Mucosa of stomach (tissue), 1 donor: ENCODE results near the gene TBP.
A peak's percentile ranks its signal among the peaks of the same experiment; 100 is the strongest.
"Not testable (repeated sequence)": the region's sequence is repeated elsewhere in the genome, so short reads cannot be mapped to it uniquely, and the experiment has no call there.

Experiments
- H3K27me3 ChIP-seq: one replicate; pipeline ENCODE4 v1.7.0; 2013; ENCODE audit warnings: mild to moderate bottlenecking, low read length; ENCODE audit not compliant: control insufficient read depth, insufficient read depth
- H3K36me3 ChIP-seq: one replicate; pipeline ENCODE4 v1.7.0; 2013; ENCODE audit warnings: low read length; ENCODE audit not compliant: control insufficient read depth, insufficient read depth
- H3K4me1 ChIP-seq: one replicate; pipeline ENCODE4 v1.7.0; 2013; ENCODE audit warnings: mild to moderate bottlenecking, low read length; ENCODE audit not compliant: control insufficient read depth, insufficient read depth
- H3K4me3 ChIP-seq: one replicate; pipeline ENCODE4 v1.7.0; 2013; ENCODE audit warnings: low read length
- H3K9ac ChIP-seq: one replicate; pipeline ENCODE4 v1.7.0; 2013; ENCODE audit warnings: mild to moderate bottlenecking, low read length, moderate library complexity
- H3K9me3 ChIP-seq: one replicate; pipeline ENCODE4 v1.7.0; 2013; ENCODE audit warnings: mild to moderate bottlenecking, low read length, moderate library complexity; ENCODE audit not compliant: control insufficient read depth
- donor health status: Pancreatic carcinoma.

TBP gene

DNA sequence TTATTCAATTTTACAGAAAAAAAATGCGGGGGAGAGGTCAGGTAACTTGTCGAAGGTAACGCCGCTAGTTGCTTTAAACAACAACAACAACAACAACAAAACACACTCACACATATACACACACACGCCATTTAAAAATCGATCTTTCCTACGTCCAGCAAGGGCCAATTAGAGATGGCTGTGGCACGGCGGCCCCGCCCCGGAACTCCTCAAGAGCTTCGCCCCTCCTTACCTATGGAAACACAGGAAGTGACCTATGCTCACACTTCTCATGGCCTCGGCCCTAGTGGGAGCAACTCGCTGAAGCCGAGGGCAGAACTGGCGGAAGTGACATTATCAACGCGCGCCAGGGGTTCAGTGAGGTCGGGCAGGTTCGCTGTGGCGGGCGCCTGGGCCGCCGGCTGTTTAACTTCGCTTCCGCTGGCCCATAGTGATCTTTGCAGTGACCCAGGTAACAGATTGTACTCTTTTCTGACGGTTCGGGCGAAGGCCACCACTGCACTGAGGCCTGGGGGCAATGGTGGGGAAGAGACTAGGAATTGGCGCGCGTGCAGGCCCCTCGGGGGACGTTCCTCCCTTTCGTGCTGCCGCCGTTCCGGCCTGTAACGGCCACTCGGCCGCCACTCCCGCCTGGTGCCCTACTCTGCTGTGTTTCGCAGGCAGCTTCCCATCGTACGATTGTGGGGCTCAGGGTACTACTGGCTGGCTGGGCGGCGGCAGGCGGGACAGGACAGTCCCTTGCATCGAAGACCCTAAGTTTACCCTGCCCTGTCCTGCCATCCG, at the start of gene TBP:
TSS of gene TBP (plus strand) at position 357 of the 783 bp plus-strand sequence. CDS start 2,661 bp downstream, outside the sequence.
- Histone ChIP-seq H3K9me3 (no peaks in the 10 kb centered on the region), H3K9ac (peak within 1 kb of the TSS; percentile 86), H3K4me3 (peak within 1 kb of the TSS; percentile 79), H3K36me3 (no peaks in the 10 kb centered on the region), H3K27me3 (no peaks in the 10 kb centered on the region), H3K4me1 (peaks cover 10% of the 10 kb centered on the region)

DNA sequence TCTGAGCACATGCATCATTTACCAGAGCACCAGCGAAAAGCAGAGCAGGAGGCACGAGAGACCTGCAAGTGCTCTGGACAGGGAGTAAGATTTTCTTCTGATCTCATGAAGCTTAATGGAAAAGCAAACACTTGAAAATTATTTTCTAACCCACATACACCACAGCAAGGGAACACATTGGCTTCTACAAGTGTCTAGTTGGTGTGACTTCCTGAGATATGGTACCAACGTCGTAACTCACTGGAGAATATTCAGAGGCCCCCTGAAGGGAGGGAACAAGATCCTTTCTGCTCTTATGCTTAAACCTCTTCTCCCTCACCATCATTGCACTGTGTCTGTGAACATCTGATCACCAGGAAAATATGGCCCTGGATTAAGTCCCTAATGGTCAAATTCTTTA, 49.7 kb upstream of the TBP start:
- no peaks in the 10 kb centered on the region for H3K36me3 ChIP-seq
- H3K9ac ChIP-seq = no peak overlapping the region
- H3K9me3 ChIP-seq = no peaks in the 10 kb centered on the region
- H3K4me3 ChIP-seq = no peak overlapping the region
- H3K27me3 ChIP-seq = no peaks in the 10 kb centered on the region
- H3K4me1 ChIP-seq = no peaks in the 10 kb centered on the region

DNA sequence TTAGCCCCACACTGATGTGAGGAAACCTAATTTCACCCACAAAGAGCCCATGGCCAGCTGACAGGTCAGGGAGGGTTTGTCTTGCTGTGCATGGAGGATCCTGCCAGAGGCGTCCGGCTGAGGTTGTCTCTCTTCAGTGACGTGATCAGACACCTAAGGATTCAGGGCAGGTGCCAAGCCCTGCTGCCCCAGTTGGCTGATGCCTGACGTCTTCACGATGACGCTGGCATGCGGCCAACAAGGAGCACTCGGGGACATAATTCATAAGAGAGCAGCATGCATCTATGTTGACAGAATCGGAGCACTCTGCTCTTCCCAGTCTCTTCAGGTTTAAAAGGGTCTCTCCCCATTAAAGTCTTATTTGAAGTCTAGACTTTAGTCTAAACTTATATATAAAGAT, 48.9 kb upstream of the TBP start:
- no peak overlapping the region for H3K4me3 ChIP-seq
- H3K9me3 ChIP-seq = no peaks in the 10 kb centered on the region
- no peaks in the 10 kb centered on the region for H3K4me1 ChIP-seq
- H3K36me3 ChIP-seq = no peaks in the 10 kb centered on the region
- H3K9ac ChIP-seq = no peak overlapping the region
- no peaks in the 10 kb centered on the region for H3K27me3 ChIP-seq

DNA sequence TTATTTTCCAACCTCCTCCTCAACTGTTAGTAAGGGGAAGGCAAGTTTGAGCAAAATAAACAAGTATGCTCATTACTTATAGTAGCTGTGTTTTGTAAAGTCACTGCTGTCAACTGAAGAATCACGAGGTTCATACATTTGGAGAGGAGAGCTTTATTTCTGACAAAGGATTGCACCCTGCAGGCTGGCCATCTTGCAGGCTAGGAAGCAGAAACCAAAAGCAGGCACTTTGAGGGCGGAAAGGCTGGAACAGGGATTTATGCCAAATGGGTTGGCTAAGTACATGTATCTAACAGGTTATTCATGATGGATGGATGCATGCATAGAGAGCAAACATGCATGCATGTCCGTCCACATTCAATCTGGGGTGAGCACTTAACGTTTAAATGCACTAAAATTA, 47.7 kb upstream of the TBP start:
- H3K36me3 ChIP-seq = no peaks in the 10 kb centered on the region
- H3K27me3 ChIP-seq = no peaks in the 10 kb centered on the region
- no peaks in the 10 kb centered on the region for H3K4me1 ChIP-seq
- H3K9ac ChIP-seq = no peak overlapping the region
- no peak overlapping the region for H3K4me3 ChIP-seq
- no peaks in the 10 kb centered on the region for H3K9me3 ChIP-seq

DNA sequence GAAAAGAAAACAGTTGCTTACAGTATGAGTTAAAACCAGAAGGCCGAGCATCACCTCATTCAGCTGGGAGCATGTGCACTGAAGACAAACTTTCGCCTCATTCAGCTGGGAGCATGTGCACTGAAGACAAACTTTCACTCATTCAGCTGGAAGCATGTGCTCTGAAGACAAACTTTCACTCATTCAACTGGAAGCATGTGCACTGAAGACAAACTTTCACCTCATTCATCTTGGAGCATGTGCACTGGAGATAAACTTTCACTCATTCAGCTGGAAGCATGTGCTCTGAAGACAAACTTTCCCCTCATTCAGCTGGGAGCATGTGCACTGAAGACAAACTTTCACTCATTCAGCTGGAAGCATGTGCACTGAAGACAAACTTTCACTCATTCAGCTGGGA, 46.4 kb upstream of the TBP start:
- not testable (repeated sequence) for H3K4me1 ChIP-seq, H3K9ac ChIP-seq, H3K27me3 ChIP-seq, H3K9me3 ChIP-seq, H3K4me3 ChIP-seq, H3K36me3 ChIP-seq

DNA sequence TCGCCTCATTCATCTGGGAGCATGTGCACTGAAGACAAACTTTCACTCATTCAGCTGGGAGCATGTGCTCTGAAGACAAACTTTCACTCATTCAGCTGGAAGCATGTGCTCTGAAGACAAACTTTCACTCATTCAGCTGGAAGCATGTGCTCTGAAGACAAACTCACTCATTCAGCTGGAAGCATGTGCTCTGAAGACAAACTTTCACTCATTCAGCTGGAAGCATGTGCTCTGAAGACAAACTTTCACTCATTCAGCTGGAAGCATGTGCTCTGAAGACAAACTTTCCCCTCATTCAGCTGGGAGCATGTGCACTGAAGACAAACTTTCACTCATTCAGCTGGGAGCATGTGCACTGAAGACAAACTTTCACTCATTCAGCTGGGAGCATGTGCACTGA, 45.9 kb upstream of the TBP start:
- H3K4me3 ChIP-seq, H3K36me3 ChIP-seq, H3K27me3 ChIP-seq, H3K4me1 ChIP-seq, H3K9ac ChIP-seq, H3K9me3 ChIP-seq: not testable (repeated sequence)

DNA sequence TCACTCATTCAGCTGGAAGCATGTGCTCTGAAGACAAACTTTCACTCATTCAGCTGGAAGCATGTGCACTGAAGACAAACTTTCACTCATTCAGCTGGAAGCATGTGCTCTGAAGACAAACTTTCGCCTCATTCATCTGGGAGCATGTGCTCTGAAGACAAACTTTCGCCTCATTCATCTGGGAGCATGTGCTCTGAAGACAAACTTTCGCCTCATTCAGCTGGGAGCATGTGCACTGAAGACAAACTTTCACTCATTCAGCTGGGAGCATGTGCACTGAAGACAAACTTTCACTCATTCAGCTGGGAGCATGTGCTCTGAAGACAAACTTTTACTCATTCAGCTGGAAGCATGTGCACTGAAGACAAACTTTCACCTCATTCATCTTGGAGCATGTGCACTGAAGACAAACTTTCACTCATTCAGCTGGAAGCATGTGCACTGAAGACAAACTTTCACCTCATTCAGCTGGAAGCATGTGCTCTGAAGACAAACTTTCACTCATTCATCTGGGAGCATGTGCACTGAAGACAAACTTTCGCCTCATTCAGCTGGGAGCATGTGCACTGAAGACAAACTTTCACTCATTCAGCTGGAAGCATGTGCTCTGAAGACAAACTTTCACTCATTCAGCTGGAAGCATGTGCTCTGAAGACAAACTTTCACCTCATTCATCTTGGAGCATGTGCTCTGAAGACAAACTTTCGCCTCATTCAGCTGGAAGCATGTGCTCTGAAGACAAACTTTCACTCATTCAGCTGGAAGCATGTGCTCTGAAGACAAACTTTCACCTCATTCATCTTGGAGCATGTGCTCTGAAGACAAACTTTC, 45.1 kb upstream of the TBP start:
- not testable (repeated sequence) for H3K4me1 ChIP-seq

DNA sequence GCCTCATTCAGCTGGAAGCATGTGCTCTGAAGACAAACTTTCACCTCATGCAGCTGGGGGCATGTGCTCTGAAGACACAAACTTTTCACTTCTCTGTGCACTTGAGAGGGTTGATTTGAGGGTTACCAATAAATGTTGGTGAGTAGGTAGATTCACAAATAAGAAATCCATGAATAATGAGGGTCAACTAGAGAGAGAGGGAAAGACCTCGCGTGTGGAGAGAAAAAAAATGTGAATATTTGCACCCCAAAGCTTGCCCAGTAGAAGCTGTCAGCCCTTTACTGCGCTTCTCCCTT, 44.5 kb upstream of the TBP start:
- no peaks in the 10 kb centered on the region for H3K27me3 ChIP-seq

More for the DNA sequence above, 45.1 kb upstream of the TBP start:
- H3K9me3 ChIP-seq, H3K9ac ChIP-seq, H3K4me3 ChIP-seq, H3K27me3 ChIP-seq, H3K36me3 ChIP-seq: not testable (repeated sequence)

DNA sequence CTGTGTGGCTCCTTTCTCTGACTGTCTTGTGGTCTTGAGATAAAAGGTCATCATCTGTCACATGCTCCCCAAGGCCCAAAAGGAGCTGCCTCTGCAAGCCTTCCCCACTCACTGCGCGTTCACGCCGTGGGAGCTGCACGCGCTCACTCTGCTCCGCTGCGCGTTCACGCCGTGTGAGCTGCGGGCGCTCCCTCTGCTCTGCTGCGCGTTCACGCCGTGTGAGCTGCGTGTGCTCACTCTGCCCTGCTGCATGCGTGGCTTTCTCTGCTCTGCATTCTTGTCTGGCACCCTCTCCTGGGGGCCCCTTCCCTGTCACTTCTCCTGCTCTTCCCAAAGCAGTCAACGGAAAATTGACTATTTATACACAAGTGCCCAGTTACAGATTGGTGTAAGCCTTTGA, 43.5 kb upstream of the TBP start:
- no peak overlapping the region for H3K4me3 ChIP-seq

More for the DNA sequence above, 44.5 kb upstream of the TBP start:
- Histone ChIP-seq H3K9me3 (no peaks in the 10 kb centered on the region), H3K9ac (no peak overlapping the region), H3K36me3 (no peaks in the 10 kb centered on the region), H3K4me3 (no peak overlapping the region), H3K4me1 (no peaks in the 10 kb centered on the region)

DNA sequence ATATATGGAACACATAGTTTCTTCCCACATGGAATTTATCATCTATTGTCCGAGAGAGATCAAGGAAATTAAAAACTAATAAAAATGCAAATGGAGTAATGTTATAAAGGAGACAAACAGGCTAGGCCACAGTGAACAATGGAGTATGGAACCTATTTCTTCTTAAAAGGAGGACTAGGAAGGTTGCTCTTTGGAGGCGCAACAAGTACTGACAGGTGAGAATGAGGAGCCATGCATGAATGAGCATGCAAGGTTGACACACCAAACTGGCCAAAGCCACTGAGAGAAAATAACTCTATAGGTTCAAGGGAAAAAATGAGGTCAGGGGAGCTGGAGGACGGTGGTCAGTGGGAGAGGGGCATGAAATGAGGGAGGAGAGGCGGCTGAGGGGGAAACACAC, 41.9 kb upstream of the TBP start:
- Histone ChIP-seq H3K9ac (no peak overlapping the region), H3K27me3 (no peaks in the 10 kb centered on the region), H3K4me1 (no peaks in the 10 kb centered on the region), H3K9me3 (no peaks in the 10 kb centered on the region), H3K36me3 (no peaks in the 10 kb centered on the region), H3K4me3 (no peak overlapping the region)

More for the DNA sequence above, 43.5 kb upstream of the TBP start:
- Histone ChIP-seq H3K4me1 (no peaks in the 10 kb centered on the region), H3K9me3 (no peaks in the 10 kb centered on the region), H3K9ac (no peak overlapping the region), H3K36me3 (no peaks in the 10 kb centered on the region), H3K27me3 (no peaks in the 10 kb centered on the region)

DNA sequence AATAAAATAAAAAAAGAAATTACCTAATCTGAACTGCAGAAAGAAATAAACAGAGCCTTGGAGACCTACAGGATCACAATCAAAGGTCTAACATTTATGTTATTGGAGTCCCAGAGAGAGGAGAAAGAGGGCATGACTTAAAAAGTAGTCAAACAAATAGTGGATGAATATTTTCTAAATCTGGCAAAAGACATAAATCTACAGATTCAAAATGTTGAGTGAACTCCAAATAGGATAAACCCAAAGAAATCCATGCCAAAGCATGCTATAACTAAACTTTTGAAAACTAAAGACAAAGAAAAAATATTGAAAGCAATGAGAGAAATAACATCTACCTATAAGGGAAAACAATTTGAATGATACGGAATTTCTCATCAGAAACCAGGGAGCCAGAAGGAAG, 39.3 kb upstream of the TBP start:
- no peak overlapping the region for H3K9ac ChIP-seq
- no peak overlapping the region for H3K4me3 ChIP-seq
- no peaks in the 10 kb centered on the region for H3K4me1 ChIP-seq
- no peaks in the 10 kb centered on the region for H3K9me3 ChIP-seq
- H3K36me3 ChIP-seq = no peaks in the 10 kb centered on the region
- no peaks in the 10 kb centered on the region for H3K27me3 ChIP-seq

DNA sequence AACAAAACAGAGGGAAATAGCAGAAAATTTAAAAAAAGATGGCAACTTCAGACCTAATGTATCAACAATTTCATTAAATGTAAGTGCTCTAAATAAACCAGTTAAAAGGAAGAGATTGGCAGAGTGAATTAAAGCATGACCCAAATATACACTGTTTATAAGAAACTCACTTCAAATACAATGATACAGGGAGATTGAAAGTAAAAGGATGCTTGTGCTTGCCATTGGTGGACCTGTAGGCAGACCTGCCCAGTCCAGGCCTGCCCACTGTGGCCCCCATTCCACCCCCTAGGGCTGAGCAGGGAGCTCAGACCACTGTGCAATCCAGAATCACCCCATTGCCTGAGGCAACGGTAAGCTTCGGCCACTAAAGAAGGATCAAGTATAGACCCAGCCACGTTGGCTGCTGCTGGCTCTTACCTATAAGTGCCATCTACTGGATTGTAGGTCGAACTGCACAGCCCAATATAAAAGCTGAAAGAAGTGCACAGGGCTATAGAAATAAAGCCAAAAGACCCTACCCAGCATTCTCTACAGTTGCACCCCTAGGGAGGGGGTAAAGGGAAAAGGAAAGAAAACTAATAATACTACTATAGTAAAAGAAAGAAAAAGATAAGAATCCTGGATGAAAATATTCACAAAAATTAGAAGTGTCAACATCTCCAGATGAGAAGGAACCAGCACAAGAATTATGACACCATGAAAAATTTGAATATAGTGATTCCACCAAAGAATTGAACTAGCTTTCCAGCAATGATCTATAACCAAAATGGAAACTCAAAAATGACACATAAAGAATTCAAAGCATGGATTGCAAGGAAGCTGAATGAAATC, 37.2 kb upstream of the TBP start:
- no peak overlapping the region for H3K9ac ChIP-seq
- no peaks in the 10 kb centered on the region for H3K4me1 ChIP-seq
- H3K4me3 ChIP-seq = no peak overlapping the region
- no peaks in the 10 kb centered on the region for H3K27me3 ChIP-seq
- H3K36me3 ChIP-seq = no peaks in the 10 kb centered on the region
- H3K9me3 ChIP-seq = no peaks in the 10 kb centered on the region
